SK-N-SH treated with all-trans-retinoic acid at 6 μM for 48 hours (cell line): ENCODE data around the gene SYT3.

Experiments
- ATAC-seq: fragments of 200-7000 bp; cut with Tn5 transposase; 3 replicates; pipeline ENCODE4 v1.9.1; 2020; ENCODE audit warnings: mild to moderate bottlenecking, moderate library complexity
- ARNTL ChIP-seq: fragments of 450-650 bp; formaldehyde crosslinking; IDR thresholded peaks from 2 replicates; pipeline ENCODE4 v1.5.0; 2020; ENCODE audit warnings: low read depth, mild to moderate bottlenecking, moderate library complexity, borderline replicate concordance
- BACH2 ChIP-seq: fragments of 250-450 bp; sonication (Bioruptor Pico); IDR thresholded peaks from 2 replicates; pipeline ENCODE4 v1.9.0; 2021; ENCODE audit warnings: mild to moderate bottlenecking, borderline replicate concordance
- CSDC2 ChIP-seq: fragments of 250-450 bp; sonication (Bioruptor Pico); IDR thresholded peaks from 2 replicates; pipeline ENCODE4 v1.5.0; 2020; ENCODE audit warnings: mild to moderate bottlenecking, moderate library complexity
- ESRRG ChIP-seq: fragments of 250-450 bp; sonication (Bioruptor Pico); IDR thresholded peaks from 2 replicates; pipeline ENCODE4 v1.6.1; 2021; ENCODE audit warnings: mild to moderate bottlenecking
- GLIS3 ChIP-seq: fragments of 250-450 bp; sonication (Bioruptor Pico); IDR thresholded peaks from 2 replicates; pipeline ENCODE4 v1.5.0; 2020; ENCODE audit warnings: mild to moderate bottlenecking, moderate library complexity
- ISL1 ChIP-seq: fragments of 250-450 bp; sonication (Bioruptor Pico); IDR thresholded peaks from 2 replicates; pipeline ENCODE4 v2.1.2; 2022; ENCODE audit warnings: mild to moderate bottlenecking, moderate library complexity
- OSR1 ChIP-seq: fragments of 250-450 bp; sonication (Bioruptor Pico); IDR thresholded peaks from 2 replicates; pipeline ENCODE4 v1.8.0; 2022; ENCODE audit warnings: moderate library complexity, mild to moderate bottlenecking, inconsistent platforms
- PPARA ChIP-seq: fragments of 250-450 bp; sonication (Bioruptor Pico); IDR thresholded peaks from 2 replicates; pipeline ENCODE4 v1.5.0; 2020; ENCODE audit warnings: mild to moderate bottlenecking, borderline replicate concordance
- RARB ChIP-seq: fragments of 250-450 bp; sonication (Bioruptor Pico); IDR thresholded peaks from 2 replicates; pipeline ENCODE4 v1.8.0; 2021; ENCODE audit warnings: mild to moderate bottlenecking, moderate library complexity
- SNAI2 ChIP-seq: fragments of 250-450 bp; sonication (Bioruptor Pico); IDR thresholded peaks from 2 replicates; pipeline ENCODE4 v1.5.0; 2020; ENCODE audit warnings: mild to moderate bottlenecking, moderate library complexity
- TCF4 ChIP-seq: fragments of 250-450 bp; sonication (Bioruptor Pico); IDR thresholded peaks from 2 replicates; pipeline ENCODE4 v1.8.0; 2021; ENCODE audit warnings: mild to moderate bottlenecking, moderate library complexity, borderline replicate concordance
- ZC3H10 ChIP-seq: fragments of 250-450 bp; sonication (Bioruptor Pico); IDR thresholded peaks from 2 replicates; pipeline ENCODE4 v1.5.1; 2021; ENCODE audit warnings: mild to moderate bottlenecking, moderate library complexity
- ZFP3 ChIP-seq: fragments of 250-450 bp; sonication (Bioruptor Pico); IDR thresholded peaks from 2 replicates; pipeline ENCODE4 v1.5.0; 2020; ENCODE audit warnings: mild to moderate bottlenecking, moderate library complexity
- ZFP30 ChIP-seq: fragments of 450-650 bp; formaldehyde crosslinking; IDR thresholded peaks from 2 replicates; pipeline ENCODE4 v1.5.0; 2022; ENCODE audit warnings: mild to moderate bottlenecking, moderate library complexity
- ZNF565 ChIP-seq: fragments of 450-650 bp; formaldehyde crosslinking; conservative IDR thresholded peaks from 2 replicates; pipeline ENCODE4 v1.5.0; 2020; ENCODE audit warnings: low read depth, mild to moderate bottlenecking, moderate library complexity
- ZNF70 ChIP-seq: fragments of 450-650 bp; formaldehyde crosslinking; IDR thresholded peaks from 2 replicates; pipeline ENCODE4 v1.5.0; 2020; ENCODE audit warnings: mild to moderate bottlenecking, moderate library complexity
- ZNF8 ChIP-seq: fragments of 450-650 bp; formaldehyde crosslinking; IDR thresholded peaks from 2 replicates; pipeline ENCODE4 v1.5.0; 2020; ENCODE audit warnings: mild to moderate bottlenecking, moderate library complexity
- TF ChIP-seq, protein P1 (sequence below): fragments of 250-450 bp; sonication (Bioruptor Pico); IDR thresholded peaks from 2 replicates; pipeline ENCODE4 v1.5.0; 2020; ENCODE audit warnings: mild to moderate bottlenecking, moderate library complexity
- TF ChIP-seq, protein P2 (sequence below): fragments of 250-450 bp; sonication (Bioruptor Pico); IDR thresholded peaks from 2 replicates; pipeline ENCODE4 v1.8.0; 2021; ENCODE audit warnings: low read depth, mild to moderate bottlenecking, moderate library complexity, borderline replicate concordance
- TF ChIP-seq, protein P3 (sequence below): fragments of 250-450 bp; sonication (Bioruptor Pico); IDR thresholded peaks from 2 replicates; pipeline ENCODE4 v1.8.0; 2020; ENCODE audit warnings: mild to moderate bottlenecking, moderate library complexity, borderline replicate concordance
- TF ChIP-seq, protein P4 (sequence below): fragments of 250-450 bp; sonication (Bioruptor Pico); IDR thresholded peaks from 2 replicates; pipeline ENCODE4 v1.5.1; 2021; ENCODE audit warnings: mild to moderate bottlenecking, moderate library complexity
- TF ChIP-seq, protein P5 (sequence below): fragments of 250-450 bp; sonication (Bioruptor Pico); IDR thresholded peaks from 2 replicates; pipeline ENCODE4 v1.5.1; 2020; ENCODE audit warnings: low read depth, mild to moderate bottlenecking, moderate library complexity

Gene SYT3

DNA sequence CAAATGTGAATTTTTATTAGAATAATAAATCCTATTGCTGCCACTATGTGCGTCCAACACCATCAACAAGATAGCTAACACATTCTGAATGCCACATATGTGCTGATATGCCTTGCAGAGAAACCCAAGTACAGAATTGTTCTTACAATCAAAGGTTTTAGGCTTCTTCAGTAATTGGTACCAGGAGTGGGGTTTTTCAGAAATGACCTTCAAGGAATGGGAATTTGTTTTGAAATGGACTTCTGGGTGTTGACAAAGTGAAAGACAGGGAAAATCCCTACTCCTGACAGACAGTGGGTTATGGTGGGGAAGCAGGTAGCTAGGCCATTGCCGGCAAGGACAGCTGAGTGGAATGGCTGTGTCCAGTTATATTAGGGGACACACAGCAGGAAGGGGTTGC, 5.7 kb downstream of the SYT3 start:
- no peak for ATAC-seq
- no peak for TF ChIP-seq ZNF70 (CRISPR knock-in tag)
- TF ChIP-seq CSDC2 (CRISPR knock-in tag), result no peak
- TF ChIP-seq, protein P1, sequence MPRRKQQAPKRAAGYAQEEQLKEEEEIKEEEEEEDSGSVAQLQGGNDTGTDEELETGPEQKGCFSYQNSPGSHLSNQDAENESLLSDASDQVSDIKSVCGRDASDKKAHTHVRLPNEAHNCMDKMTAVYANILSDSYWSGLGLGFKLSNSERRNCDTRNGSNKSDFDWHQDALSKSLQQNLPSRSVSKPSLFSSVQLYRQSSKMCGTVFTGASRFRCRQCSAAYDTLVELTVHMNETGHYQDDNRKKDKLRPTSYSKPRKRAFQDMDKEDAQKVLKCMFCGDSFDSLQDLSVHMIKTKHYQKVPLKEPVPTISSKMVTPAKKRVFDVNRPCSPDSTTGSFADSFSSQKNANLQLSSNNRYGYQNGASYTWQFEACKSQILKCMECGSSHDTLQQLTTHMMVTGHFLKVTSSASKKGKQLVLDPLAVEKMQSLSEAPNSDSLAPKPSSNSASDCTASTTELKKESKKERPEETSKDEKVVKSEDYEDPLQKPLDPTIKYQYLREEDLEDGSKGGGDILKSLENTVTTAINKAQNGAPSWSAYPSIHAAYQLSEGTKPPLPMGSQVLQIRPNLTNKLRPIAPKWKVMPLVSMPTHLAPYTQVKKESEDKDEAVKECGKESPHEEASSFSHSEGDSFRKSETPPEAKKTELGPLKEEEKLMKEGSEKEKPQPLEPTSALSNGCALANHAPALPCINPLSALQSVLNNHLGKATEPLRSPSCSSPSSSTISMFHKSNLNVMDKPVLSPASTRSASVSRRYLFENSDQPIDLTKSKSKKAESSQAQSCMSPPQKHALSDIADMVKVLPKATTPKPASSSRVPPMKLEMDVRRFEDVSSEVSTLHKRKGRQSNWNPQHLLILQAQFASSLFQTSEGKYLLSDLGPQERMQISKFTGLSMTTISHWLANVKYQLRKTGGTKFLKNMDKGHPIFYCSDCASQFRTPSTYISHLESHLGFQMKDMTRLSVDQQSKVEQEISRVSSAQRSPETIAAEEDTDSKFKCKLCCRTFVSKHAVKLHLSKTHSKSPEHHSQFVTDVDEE (CRISPR knock-in tag), result no peak
- no peak for TF ChIP-seq ZFP3 (CRISPR knock-in tag)
- no peak for TF ChIP-seq ZC3H10
- TF ChIP-seq ISL1 (CRISPR knock-in tag), result no peak
- TF ChIP-seq, protein P2, sequence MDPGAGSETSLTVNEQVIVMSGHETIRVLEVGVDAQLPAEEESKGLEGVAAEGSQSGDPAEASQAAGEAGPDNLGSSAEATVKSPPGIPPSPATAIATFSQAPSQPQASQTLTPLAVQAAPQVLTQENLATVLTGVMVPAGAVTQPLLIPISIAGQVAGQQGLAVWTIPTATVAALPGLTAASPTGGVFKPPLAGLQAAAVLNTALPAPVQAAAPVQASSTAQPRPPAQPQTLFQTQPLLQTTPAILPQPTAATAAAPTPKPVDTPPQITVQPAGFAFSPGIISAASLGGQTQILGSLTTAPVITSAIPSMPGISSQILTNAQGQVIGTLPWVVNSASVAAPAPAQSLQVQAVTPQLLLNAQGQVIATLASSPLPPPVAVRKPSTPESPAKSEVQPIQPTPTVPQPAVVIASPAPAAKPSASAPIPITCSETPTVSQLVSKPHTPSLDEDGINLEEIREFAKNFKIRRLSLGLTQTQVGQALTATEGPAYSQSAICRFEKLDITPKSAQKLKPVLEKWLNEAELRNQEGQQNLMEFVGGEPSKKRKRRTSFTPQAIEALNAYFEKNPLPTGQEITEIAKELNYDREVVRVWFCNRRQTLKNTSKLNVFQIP (CRISPR knock-in tag), result no peak
- TF ChIP-seq PPARA (CRISPR knock-in tag), result no peak
- TF ChIP-seq TCF4, result no peak
- TF ChIP-seq RARB (CRISPR knock-in tag), result no peak
- TF ChIP-seq, protein P3, sequence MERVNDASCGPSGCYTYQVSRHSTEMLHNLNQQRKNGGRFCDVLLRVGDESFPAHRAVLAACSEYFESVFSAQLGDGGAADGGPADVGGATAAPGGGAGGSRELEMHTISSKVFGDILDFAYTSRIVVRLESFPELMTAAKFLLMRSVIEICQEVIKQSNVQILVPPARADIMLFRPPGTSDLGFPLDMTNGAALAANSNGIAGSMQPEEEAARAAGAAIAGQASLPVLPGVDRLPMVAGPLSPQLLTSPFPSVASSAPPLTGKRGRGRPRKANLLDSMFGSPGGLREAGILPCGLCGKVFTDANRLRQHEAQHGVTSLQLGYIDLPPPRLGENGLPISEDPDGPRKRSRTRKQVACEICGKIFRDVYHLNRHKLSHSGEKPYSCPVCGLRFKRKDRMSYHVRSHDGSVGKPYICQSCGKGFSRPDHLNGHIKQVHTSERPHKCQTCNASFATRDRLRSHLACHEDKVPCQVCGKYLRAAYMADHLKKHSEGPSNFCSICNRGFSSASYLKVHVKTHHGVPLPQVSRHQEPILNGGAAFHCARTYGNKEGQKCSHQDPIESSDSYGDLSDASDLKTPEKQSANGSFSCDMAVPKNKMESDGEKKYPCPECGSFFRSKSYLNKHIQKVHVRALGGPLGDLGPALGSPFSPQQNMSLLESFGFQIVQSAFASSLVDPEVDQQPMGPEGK (CRISPR knock-in tag), result no peak
- TF ChIP-seq, protein P4, sequence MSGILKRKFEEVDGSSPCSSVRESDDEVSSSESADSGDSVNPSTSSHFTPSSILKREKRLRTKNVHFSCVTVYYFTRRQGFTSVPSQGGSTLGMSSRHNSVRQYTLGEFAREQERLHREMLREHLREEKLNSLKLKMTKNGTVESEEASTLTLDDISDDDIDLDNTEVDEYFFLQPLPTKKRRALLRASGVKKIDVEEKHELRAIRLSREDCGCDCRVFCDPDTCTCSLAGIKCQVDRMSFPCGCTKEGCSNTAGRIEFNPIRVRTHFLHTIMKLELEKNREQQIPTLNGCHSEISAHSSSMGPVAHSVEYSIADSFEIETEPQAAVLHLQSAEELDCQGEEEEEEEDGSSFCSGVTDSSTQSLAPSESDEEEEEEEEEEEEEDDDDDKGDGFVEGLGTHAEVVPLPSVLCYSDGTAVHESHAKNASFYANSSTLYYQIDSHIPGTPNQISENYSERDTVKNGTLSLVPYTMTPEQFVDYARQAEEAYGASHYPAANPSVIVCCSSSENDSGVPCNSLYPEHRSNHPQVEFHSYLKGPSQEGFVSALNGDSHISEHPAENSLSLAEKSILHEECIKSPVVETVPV (CRISPR knock-in tag), result no peak
- no peak for TF ChIP-seq BACH2 (CRISPR knock-in tag)
- no peak for TF ChIP-seq GLIS3 (CRISPR knock-in tag)
- TF ChIP-seq ZNF565 (CRISPR knock-in tag), result no peak
- TF ChIP-seq ZNF8 (CRISPR knock-in tag), result no peak
- TF ChIP-seq OSR1, result no peak
- no peak for TF ChIP-seq SNAI2 (CRISPR knock-in tag)
- TF ChIP-seq ARNTL (CRISPR knock-in tag), result no peak
- no peak for TF ChIP-seq ZFP30

DNA sequence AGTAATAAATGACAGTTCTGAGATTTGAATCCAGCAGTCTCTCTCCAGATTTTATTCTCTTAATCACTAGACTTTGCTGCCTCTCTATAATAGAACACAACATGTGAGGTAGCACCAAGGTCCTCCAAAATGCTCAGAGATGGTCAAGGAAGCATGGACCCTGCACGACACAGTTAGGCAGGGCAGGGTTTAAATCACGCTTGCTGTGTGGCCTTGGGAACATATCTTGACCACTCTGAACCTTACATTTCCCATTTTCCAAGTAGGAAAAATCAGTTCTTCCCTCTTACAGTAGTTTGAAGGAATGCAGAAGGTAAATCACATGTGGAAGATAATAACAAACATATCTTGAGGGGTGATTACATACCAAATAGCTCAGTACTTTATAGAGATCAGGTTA, 6.3 kb downstream of the SYT3 start:
- no peak for TF ChIP-seq GLIS3 (CRISPR knock-in tag)
- TF ChIP-seq ESRRG (CRISPR knock-in tag), result no peak
- no peak for TF ChIP-seq BACH2 (CRISPR knock-in tag)
- no peak for TF ChIP-seq TCF4
- no peak for ATAC-seq

DNA sequence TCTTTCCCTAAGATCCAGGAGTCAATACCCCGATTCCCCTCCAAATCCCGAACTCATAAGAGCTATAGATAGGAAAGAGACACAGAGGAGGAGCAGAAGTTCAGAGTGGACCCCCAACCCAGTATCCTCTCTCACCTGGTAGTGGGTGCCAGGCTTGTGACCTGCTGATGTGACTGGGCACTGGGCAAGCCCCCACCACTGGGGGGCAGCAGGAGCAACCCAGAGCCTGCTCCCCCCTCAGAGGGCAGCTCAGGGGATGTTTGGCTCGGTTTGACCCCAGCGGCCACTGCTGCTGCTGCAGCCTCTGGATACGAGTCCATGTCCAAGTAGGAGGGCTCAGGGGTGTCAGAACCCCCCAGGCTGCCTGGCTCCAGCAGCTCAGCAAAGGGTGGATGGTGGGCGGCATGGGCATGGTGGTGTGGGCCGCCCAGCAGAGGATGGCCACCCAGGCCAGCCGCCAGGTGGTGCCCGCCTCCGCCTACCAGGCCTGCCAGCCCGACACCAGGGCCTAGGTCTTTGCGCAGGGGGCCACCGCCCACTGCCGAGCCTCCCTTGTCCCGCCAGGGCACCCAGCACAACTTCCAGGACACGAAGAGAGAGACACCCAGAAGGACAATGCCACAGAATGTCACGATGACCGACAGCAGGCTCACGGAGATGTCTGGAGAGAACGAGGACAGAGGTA, 7.4 kb downstream of the SYT3 start:
- TF ChIP-seq PPARA (CRISPR knock-in tag) (no peak), ZC3H10 (no peak)
- TF ChIP-seq, protein P5, sequence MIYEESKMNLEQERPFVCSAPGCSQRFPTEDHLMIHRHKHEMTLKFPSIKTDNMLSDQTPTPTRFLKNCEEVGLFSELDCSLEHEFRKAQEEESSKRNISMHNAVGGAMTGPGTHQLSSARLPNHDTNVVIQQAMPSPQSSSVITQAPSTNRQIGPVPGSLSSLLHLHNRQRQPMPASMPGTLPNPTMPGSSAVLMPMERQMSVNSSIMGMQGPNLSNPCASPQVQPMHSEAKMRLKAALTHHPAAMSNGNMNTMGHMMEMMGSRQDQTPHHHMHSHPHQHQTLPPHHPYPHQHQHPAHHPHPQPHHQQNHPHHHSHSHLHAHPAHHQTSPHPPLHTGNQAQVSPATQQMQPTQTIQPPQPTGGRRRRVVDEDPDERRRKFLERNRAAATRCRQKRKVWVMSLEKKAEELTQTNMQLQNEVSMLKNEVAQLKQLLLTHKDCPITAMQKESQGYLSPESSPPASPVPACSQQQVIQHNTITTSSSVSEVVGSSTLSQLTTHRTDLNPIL (CRISPR knock-in tag), result no peak
- TF ChIP-seq, protein P3 (CRISPR knock-in tag), result no peak
- TF ChIP-seq, protein P4 (CRISPR knock-in tag), result no peak
- TF ChIP-seq, protein P1 (CRISPR knock-in tag), result no peak
- no peak for ATAC-seq
